Daoy (cell line): ENCODE measurements around the gene ACVR1B. TPM values are rescaled to one million over a fixed set of nuclear protein-coding genes. Genes with fewer than 3 reads are reported as not detected.

ENCODE experiments used
- DNase-seq: peaks from one replicate; pipeline ENCODE4 v3.0.0-alpha.2; 2015; ENCODE audit warnings: low read depth
- total RNA-seq: library from RNA; depleted of rRNA; stranded (reverse); fragments of >200 nt; shearing (Covaris generic); gene quantifications from 2 replicates; pipeline ENCODE4 v1.2.3, GENCODE V29; 2014

ACVR1B gene
- total RNA-seq, 1 experiment from 2014 or later = 6.3 TPM

DNA sequence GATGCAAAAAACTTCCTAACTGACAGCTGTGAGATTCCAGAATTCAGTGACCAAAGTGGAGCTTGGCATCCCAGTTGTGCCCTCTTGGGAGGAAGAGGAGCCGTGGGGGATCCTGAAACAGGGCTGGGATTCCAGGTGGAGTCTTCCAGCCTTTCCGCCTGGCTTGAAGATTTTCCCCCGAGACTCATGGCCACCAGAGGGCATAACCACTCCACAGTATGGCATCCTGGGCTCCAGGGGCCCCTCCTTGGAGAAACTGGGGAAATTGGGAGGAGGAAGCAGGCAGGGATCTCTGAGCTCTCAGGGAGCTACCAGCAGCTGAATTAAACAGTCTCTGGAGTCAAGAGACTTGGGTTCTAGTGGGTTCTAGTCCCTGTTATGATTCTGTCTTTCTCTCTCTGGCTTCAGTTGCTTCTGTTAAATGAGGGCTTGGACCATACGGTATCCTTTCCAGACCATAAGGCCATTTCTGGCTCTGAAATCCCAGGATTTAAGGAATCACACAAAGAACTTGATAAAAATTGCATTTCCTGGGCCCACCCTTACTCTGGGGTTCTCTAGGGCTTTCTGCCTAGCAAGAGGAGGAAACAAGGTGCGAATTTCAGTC lies 52.6 kb downstream of the ACVR1B start:
- peak; percentile 55 for DNase-seq

DNA sequence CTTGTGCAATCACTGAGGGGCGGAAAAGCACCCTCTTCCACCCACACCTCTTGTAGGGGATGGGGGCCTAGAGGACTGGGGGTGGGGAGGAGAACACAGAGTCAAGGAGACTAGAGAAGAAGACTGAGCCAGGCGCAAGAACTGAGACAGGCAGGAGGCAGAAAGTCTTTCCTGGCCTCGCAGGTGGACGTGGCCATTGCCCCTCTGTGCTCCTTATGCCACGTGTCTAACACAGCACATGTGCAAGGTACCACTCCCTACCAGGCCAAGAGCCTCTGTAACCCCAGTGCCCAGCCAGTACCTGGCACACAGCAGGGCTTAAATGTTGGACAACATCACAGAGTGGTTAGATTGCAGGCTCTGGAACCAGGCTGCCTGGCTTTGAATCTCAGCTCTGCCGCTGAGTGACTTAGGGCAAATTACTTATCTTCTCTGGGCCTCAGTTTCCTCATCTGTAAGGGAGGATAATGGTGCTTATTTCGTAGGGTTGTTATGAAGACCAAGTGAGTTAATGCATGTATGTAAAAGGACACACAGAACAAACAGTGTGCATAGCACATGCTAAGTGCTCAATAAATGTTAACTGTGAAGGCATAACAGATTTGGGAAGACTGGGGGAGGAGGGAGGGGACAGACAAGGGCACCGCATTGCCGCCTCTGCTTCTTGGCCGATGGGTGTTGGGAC lies 53.9 kb downstream of the ACVR1B start:
- no peak for DNase-seq

- no peak for DNase-seq
Observed at GRCh38 chr12:52005903-52006703, 54.6 kb downstream of the ACVR1B start.

DNA sequence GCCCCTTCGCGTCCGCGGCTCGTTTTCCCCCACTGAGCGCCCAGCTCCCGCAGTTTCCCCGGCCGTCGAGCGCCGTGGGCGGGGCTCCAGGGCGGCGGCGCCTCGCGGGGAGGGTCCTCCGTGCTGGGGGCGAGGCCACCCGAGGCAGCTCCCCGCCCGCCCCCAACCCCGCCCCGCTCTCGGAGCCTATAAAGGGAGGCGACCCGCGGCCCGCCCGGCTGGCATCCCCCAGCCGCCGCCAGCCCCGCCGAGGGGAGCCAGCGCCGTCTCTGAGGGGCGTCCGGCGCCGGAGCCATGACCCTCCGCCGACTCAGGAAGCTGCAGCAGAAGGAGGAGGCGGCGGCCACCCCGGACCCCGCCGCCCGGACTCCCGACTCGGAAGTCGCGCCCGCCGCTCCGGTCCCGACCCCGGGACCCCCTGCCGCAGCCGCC lies 55.2 kb downstream of the ACVR1B start, which contains the start of gene TAMALIN:
Gene TAMALIN (plus strand): TSS at position 221 of the 432 bp plus-strand sequence. CDS start 74 bp downstream, at position 295.
- DNase-seq = peak; percentile 70

- peak; percentile 27 for DNase-seq
Observed at GRCh38 chr12:52007158-52007921, 55.8 kb downstream of the ACVR1B start.

DNA sequence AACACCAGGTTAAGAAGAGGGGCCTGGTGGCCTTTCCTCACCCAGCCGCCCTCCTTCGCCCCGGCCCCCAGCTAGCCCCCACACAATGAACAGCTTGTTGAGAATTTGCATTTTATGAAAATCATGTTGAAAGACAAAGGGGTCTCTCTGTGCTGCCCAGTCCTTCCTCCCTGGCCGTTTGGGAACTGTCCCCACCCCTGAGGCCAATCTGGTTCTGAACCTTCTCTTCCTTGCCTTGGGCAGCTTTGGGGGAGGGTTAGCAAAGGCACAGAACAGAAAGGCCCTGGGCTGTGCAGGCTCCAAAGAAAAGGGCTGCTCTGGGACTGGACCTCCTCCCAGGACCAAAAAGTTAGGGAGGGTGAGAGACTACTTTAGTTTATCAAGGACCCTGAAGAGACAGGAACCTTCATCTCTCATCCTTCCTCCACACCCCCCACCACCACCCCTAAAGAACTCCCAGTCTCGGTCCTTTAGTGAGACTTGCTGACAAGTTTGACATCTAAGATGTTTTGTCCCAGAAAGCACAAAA lies 56.5 kb downstream of the ACVR1B start:
- DNase-seq = no peak

GRCh38 chr12:52009081-52009751 lies 57.7 kb downstream of the ACVR1B start:
- no peak for DNase-seq

DNA sequence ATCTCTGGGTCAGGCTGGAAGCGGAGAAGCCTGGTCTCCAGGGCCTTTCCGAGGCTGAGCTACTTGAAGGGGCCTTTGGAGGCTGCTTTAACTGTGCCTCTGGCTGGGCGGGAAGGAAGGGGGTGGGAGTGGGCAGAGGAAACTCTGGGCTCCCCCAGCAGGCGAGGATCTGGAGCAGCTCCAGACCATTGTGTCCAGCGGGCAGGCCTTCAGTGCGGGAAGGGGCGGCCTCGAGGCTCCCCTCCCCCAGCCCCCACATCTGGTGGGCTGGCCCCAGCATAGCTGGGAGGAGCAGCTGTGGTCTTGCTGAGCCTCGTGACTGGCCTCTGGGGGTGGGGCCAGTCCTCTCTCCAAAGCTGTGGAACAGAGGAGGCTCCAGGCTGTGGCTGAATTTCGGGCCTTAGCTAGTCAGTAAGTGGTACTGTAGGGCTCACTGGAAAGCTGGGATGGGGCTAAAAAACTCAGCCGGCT lies 58.7 kb downstream of the ACVR1B start:
- peak; percentile 68 for DNase-seq

- DNase-seq = no peak
Observed at GRCh38 chr12:52010692-52011601, 59.4 kb downstream of the ACVR1B start.

DNA sequence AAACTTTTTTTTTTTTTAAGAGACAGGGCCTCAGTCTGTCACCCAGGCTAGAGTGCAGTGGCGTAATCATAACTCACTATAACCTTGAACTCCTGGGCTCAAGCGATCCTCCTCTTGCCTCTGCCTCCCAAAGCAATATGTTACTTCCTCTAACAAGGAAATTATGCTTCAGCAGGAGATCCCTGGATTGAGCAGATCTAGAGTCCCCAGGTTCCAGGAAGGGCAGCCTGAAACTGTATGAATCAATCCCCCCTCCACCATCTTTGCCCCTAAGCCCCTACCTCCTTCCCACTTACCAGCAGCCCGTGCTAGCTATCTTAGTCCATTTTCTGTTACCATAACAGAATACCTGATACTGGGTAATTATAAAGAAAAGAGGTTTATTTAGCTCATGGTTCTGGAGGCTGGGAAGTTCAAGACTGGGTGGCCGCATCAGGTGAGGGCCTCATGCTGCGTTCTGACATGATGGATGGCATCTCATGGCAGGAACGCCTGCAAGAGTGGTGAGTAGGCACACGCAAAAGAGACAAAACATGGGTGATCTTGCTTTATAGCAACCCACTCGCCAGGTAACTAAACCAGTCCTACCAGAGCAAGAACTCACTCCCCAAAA lies 60.2 kb downstream of the ACVR1B start:
- DNase-seq = no peak

DNA sequence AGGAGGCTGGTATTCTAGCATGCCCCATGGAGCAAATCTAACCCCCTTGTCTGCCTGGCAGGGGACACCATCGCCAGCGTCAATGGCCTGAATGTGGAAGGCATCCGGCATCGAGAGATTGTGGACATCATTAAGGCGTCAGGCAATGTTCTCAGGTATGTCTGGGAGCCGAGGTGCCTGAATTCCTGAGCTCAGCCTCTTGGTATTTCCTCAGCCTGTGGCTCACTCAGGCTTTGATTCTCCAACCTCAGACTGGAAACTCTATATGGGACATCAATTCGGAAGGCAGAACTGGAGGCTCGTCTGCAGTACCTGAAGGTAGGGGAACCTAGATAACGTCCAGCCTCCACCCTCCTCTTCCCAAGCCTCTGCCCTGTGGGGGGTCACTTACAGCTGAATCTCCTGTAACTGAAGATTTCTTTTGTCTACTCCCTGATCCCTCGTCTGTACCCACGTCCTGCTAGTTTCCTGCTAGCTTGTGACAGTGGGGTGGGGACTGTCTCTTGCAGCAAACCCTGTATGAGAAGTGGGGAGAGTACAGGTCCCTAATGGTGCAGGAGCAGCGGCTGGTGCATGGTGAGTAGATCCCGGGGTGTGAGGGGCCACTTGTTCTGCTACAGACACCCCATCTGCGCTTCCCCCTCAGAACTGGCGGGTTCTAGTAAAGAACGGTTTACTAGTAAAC lies 62.3 kb downstream of the ACVR1B start:
- DNase-seq = no peak

DNA sequence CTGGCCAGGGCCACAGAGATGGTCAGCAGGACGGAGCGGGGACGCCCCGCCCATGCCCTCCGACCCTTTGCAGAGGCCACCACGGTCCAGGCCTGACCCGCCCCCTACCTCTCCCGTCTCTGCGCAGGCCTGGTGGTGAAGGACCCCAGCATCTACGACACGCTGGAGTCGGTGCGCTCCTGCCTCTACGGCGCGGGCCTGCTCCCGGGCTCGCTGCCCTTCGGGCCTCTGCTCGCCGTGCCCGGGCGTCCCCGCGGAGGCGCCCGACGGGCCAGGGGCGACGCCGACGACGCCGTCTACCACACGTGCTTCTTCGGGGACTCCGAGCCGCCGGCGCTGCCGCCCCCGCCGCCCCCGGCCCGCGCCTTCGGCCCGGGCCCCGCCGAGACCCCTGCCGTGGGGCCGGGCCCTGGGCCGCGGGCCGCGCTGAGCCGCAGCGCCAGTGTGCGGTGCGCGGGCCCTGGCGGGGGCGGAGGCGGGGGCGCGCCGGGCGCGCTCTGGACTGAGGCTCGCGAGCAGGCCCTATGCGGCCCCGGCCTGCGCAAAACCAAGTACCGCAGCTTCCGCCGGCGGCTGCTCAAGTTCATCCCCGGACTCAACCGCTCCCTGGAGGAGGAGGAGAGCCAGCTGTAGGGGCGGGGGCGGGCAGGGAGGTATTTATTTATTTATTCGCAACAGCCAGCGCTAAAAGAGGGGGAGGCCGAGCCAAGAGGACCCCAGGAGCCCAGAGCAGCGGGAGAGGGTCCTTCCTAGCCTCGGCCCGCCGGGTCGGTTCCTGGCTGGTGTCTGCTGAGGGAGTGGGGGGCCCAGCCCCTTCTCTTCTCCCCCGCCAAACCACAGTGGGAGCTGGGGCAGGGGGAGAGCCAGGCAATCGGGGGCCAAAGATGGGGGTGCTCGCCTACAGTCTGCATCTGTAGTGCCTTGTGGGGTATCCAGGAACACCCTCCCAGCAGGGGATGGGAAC lies 63.4 kb downstream of the ACVR1B start:
- no peak for DNase-seq

GRCh38 chr12:52015532-52016041 lies 64.1 kb downstream of the ACVR1B start:
- no peak for DNase-seq

- DNase-seq = no peak
Observed at GRCh38 chr12:52018433-52019112, 67.1 kb downstream of the ACVR1B start.

GRCh38 chr12:52019113-52019770 lies 67.7 kb downstream of the ACVR1B start:
- no peak for DNase-seq
